H9 (cell line): ENCODE data around the gene MON2. TPM values are rescaled to one million over a fixed set of nuclear protein-coding genes. Genes with fewer than 3 reads are reported as not detected.

Experiments
- DNase-seq: peaks from one replicate; pipeline ENCODE4 v3.0.0-alpha.2; 2017
- H2AFZ ChIP-seq: one replicate; pipeline ENCODE4 v1.6.1; 2013; ENCODE audit warnings: mild to moderate bottlenecking, low read length, control low read depth, moderate library complexity
- H2AK5ac ChIP-seq: 2 replicates; pipeline ENCODE4 v1.6.1; 2013; ENCODE audit warnings: low read length, control low read depth, mixed read lengths; ENCODE audit not compliant: insufficient read length
- H2BK120ac ChIP-seq: one replicate; pipeline ENCODE4 v1.6.1; 2013; ENCODE audit warnings: low read depth, mild to moderate bottlenecking, low read length, control low read depth, inconsistent platforms; ENCODE audit not compliant: poor library complexity, severe bottlenecking
- H2BK12ac ChIP-seq: 2 replicates; pipeline ENCODE4 v1.6.1; 2013; ENCODE audit warnings: low read length, control low read depth, mixed read lengths, low read depth; ENCODE audit not compliant: insufficient read length
- H2BK15ac ChIP-seq: 2 replicates; pipeline ENCODE4 v1.6.1; 2013; ENCODE audit warnings: low read depth, low read length, control low read depth
- H2BK20ac ChIP-seq: one replicate; pipeline ENCODE4 v1.6.1; 2013; ENCODE audit warnings: low read depth, mild to moderate bottlenecking, low read length, control low read depth, inconsistent platforms; ENCODE audit not compliant: poor library complexity, severe bottlenecking
- H2BK5ac ChIP-seq: 2 replicates; pipeline ENCODE4 v1.6.1; 2013; ENCODE audit warnings: low read length, control low read depth, mixed read lengths; ENCODE audit not compliant: insufficient read length
- H3K14ac ChIP-seq: 2 replicates; pipeline ENCODE4 v1.6.1; 2013; ENCODE audit warnings: low read length, control low read depth; ENCODE audit not compliant: insufficient read depth
- H3K18ac ChIP-seq: 2 replicates; pipeline ENCODE4 v1.6.1; 2013; ENCODE audit warnings: low read depth, mild to moderate bottlenecking, mixed read lengths, low read length, control low read depth; ENCODE audit not compliant: insufficient read length
- H3K23ac ChIP-seq: 2 replicates; pipeline ENCODE4 v1.6.1; 2013; ENCODE audit warnings: low read length, control low read depth, mixed read lengths, low read depth; ENCODE audit not compliant: insufficient read length
- H3K23me2 ChIP-seq: 2 replicates; pipeline ENCODE4 v1.6.1; 2013; ENCODE audit warnings: low read depth, mild to moderate bottlenecking, mixed read lengths, low read length, control low read depth; ENCODE audit not compliant: insufficient read length, poor library complexity, severe bottlenecking
- H3K27ac ChIP-seq: 2 replicates; pipeline ENCODE4 v1.5.1; 2013; ENCODE audit warnings: low read length, control low read depth, mixed read lengths, low read depth; ENCODE audit not compliant: insufficient read length
- H3K27me3 ChIP-seq: 2 replicates; pipeline ENCODE4 v1.6.1; 2013; ENCODE audit warnings: low read length, control low read depth, inconsistent platforms; ENCODE audit not compliant: insufficient read depth
- H3K4ac ChIP-seq: 2 replicates; pipeline ENCODE4 v1.6.1; 2013; ENCODE audit warnings: low read depth, mild to moderate bottlenecking, control low read depth, inconsistent platforms, low read length, moderate library complexity
- H3K4me1 ChIP-seq: 2 replicates; pipeline ENCODE4 v1.6.1; 2013; ENCODE audit warnings: low read length, control low read depth, inconsistent platforms; ENCODE audit not compliant: insufficient read depth
- H3K4me2 ChIP-seq: 2 replicates; pipeline ENCODE4 v1.6.1; 2013; ENCODE audit warnings: low read length, control low read depth, mixed read lengths; ENCODE audit not compliant: insufficient read length, insufficient read depth
- H3K56ac ChIP-seq: 2 replicates; pipeline ENCODE4 v1.6.1; 2013; ENCODE audit warnings: low read depth, mild to moderate bottlenecking, mixed read lengths, low read length, control low read depth; ENCODE audit not compliant: insufficient read length
- H3K79me1 ChIP-seq: 2 replicates; pipeline ENCODE4 v1.6.1; 2013; ENCODE audit warnings: low read depth, mild to moderate bottlenecking, moderate library complexity, low read length, control low read depth, inconsistent platforms; ENCODE audit not compliant: insufficient read depth, poor library complexity, severe bottlenecking
- H3K79me2 ChIP-seq: 2 replicates; pipeline ENCODE4 v1.6.1; 2013; ENCODE audit warnings: low read length, control low read depth, inconsistent platforms; ENCODE audit not compliant: insufficient read depth
- H3K9ac ChIP-seq: 2 replicates; pipeline ENCODE4 v1.6.1; 2013; ENCODE audit warnings: low read length, control low read depth, mixed read lengths; ENCODE audit not compliant: insufficient read length; ENCODE audit errors: extremely low read depth
- H3K9me3 ChIP-seq: one replicate; pipeline ENCODE4 v1.6.1; 2013; ENCODE audit warnings: low read depth, low read length, inconsistent platforms; ENCODE audit not compliant: control insufficient read depth
- H3T11ph ChIP-seq: one replicate; pipeline ENCODE4 v1.6.1; 2013; ENCODE audit warnings: mild to moderate bottlenecking, low read length, control low read depth, inconsistent platforms
- H4K20me1 ChIP-seq: one replicate; pipeline ENCODE4 v1.6.1; 2013; ENCODE audit not compliant: control insufficient read depth, insufficient read length, insufficient read depth
- H4K5ac ChIP-seq: 2 replicates; pipeline ENCODE4 v1.6.1; 2013; ENCODE audit warnings: low read depth, mild to moderate bottlenecking, mixed read lengths, low read length, control low read depth; ENCODE audit not compliant: insufficient read length
- H4K8ac ChIP-seq: replicated peaks from 2 replicates; pipeline ENCODE4 v1.6.1; 2013; ENCODE audit warnings: low read length, control low read depth, mixed read lengths, low read depth; ENCODE audit not compliant: insufficient read length
- H4K91ac ChIP-seq: 2 replicates; pipeline ENCODE4 v1.6.1; 2013; ENCODE audit warnings: low read depth, mild to moderate bottlenecking, moderate library complexity, mixed read lengths, low read length, control low read depth; ENCODE audit not compliant: insufficient read length
- H3K27ac Mint-ChIP-seq, 3 experiments: 2 replicates in 2 of 3; 3 replicates in 1 of 3; pipeline ENCODE4 v1.8.0; 2020 to 2021; ENCODE audit warnings: mixed read lengths in 3 of 3, mild to moderate bottlenecking in 1 of 3, moderate library complexity in 1 of 3
- H3K27me3 Mint-ChIP-seq: 2 replicates; pipeline ENCODE4 v1.8.0; 2021; ENCODE audit warnings: low read depth, mild to moderate bottlenecking, moderate library complexity, mixed read lengths
- H3K36me3 Mint-ChIP-seq, 3 experiments: 2 replicates in 2 of 3; 3 replicates in 1 of 3; pipeline ENCODE4 v1.8.0; 2020 to 2021; ENCODE audit warnings: low read depth in 3 of 3, mixed read lengths in 3 of 3; ENCODE audit not compliant: insufficient read depth in 1 of 3
- H3K4me1 Mint-ChIP-seq, 2 experiments: 2 replicates each; pipeline ENCODE4 v1.8.0; 2020; ENCODE audit warnings: mixed read lengths in 2 of 2
- H3K4me3 Mint-ChIP-seq, 2 experiments: 2 replicates in 1 of 2; 3 replicates in 1 of 2; pipeline ENCODE4 v1.8.0; 2020 to 2021; ENCODE audit warnings: mild to moderate bottlenecking in 2 of 2, mixed read lengths in 2 of 2, moderate library complexity in 1 of 2
- H3K9me3 Mint-ChIP-seq, 2 experiments: 2 replicates in 1 of 2; 3 replicates in 1 of 2; pipeline ENCODE4 v1.8.0; 2020; ENCODE audit warnings: mild to moderate bottlenecking in 2 of 2, mixed read lengths in 2 of 2, moderate library complexity in 1 of 2
- CTCF ChIP-seq: fragments of 200-600 bp; sonication (generic); conservative IDR thresholded peaks from 3 replicates; pipeline ENCODE4 v1.8.0; 2021; ENCODE audit warnings: antibody characterized with exemption, mild to moderate bottlenecking
- WGBS: extraction: QIAGEN DNeasy Blood & Tissue Kit; methylation state at CpG from one replicate; pipeline ENCODE4 v1.1.7; 2013; ENCODE audit warnings: missing lambda C conversion rate, low lambda C conversion rate, mixed read lengths; ENCODE audit not compliant: insufficient read length; ENCODE audit errors: extremely low coverage; 5-methylcytosine and 5-hydroxymethylcytosine counted together
- total RNA-seq: library from RNA; stranded (reverse); gene quantifications from 2 replicates; pipeline ENCODE4 v1.2.1, GENCODE V29; 2021

The MON2 gene
- total RNA-seq, 1 experiment from 2014 or later: 21.9 TPM

DNA sequence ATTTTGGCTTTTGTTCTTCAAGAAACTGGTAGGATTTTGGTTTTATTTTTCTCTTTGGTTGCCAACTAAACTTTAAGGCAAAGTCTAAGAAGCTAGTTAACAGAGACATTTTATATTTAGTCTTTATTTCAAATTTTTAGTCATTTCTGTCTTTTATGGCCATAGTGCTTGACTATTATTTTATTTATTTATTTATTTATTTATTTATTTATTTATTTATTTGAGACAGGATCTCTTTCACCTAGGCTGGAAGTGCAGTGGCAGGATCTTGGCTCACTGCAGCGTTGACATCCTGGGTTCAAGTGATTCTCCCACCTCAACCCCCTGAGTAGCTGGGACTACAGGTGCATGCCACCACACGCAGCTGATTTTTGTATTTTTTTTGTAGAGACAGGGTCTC, 3.1 kb downstream of the MON2 start:
- H3K56ac ChIP-seq: no peak overlapping the region
- H2AFZ ChIP-seq: no peak overlapping the region
- no peak overlapping the region for H4K8ac ChIP-seq
- no peak overlapping the region for H2BK120ac ChIP-seq
- no peaks in the 10 kb centered on the region for H4K20me1 ChIP-seq
- no peak overlapping the region for H2AK5ac ChIP-seq
- no peak overlapping the region for H3K4ac ChIP-seq
- H3K9me3 ChIP-seq: no peaks in the 10 kb centered on the region
- peaks cover 4% of the 10 kb centered on the region; the same call in 1 of the 2 replicates for H3K79me2 ChIP-seq
- no peak overlapping the region for H3K9ac ChIP-seq
- no peak overlapping the region for H2BK12ac ChIP-seq
- peaks cover 4% of the 10 kb centered on the region for H3K23me2 ChIP-seq
- no peak overlapping the region for H4K91ac ChIP-seq
- no peak overlapping the region for H3T11ph ChIP-seq
- peaks cover 6% of the 10 kb centered on the region for H3K79me1 ChIP-seq
- H3K4me1 ChIP-seq: no peaks in the 10 kb centered on the region
- no peak overlapping the region for H3K4me3 Mint-ChIP-seq
- H3K27me3 Mint-ChIP-seq: peaks cover 2% of the 10 kb centered on the region; the same call in 1 of the 2 replicates
- no peak overlapping the region for H3K4me2 ChIP-seq
- no peak overlapping the region for H2BK5ac ChIP-seq
- H3K14ac ChIP-seq: no peak overlapping the region
- DNase-seq: no peak
- no peak overlapping the region for H3K18ac ChIP-seq
- no CpG with 5 or more reads among the region's 2 CpGs for WGBS
- H4K5ac ChIP-seq: no peak overlapping the region
- no peak for TF ChIP-seq CTCF
- no peak overlapping the region for H2BK15ac ChIP-seq
- H3K4me1 Mint-ChIP-seq: peaks cover 12 to 13% of the 10 kb centered on the region in 2 experiments
- H3K27ac Mint-ChIP-seq: no peak overlapping the region
- no peaks in the 10 kb centered on the region for H3K27me3 ChIP-seq
- no peak overlapping the region for H3K27ac ChIP-seq
- no peak overlapping the region for H3K23ac ChIP-seq
- no peaks in the 10 kb centered on the region for H3K36me3 Mint-ChIP-seq
- no peaks in the 10 kb centered on the region for H3K9me3 Mint-ChIP-seq
- no peak overlapping the region for H2BK20ac ChIP-seq
